ENCODE data around the gene TCF7L2.

The TCF7L2 gene

DNA sequence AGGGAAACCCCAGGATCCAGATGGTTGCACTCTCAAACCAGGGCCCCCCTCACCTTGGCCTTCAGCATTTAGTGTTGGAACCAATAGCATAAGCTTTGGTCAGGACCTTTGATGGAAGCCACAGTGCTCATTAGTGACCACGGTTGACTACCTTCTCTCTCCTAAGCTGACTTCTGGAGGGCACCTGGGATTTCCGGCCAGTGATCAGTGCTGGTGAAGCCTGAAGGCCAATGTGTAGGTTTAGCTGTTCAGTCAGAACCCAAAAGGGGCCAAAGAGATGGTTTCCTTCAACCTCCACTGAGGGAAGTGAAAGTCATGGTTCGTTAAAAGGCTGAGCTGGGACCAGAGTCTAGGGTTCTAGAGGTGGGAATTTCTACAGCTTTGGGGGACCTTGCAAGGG lies 46.4 kb downstream of the TCF7L2 start:
- ATAC-seq, result no peak
- no peak for TF ChIP-seq CSDC2 (CRISPR knock-in tag; IDR thresholded peaks at IDR 0.05)
- no peak for TF ChIP-seq SNAI2 (CRISPR knock-in tag; IDR thresholded peaks at IDR 0.05)
- TF ChIP-seq ZC3H10 (CRISPR knock-in tag; IDR thresholded peaks at IDR 0.05), result no peak
- TF ChIP-seq PPARA (CRISPR knock-in tag; IDR thresholded peaks at IDR 0.05; ENCODE audit: borderline replicate concordance), result no peak
- no peak for TF ChIP-seq TOX (CRISPR knock-in tag; IDR thresholded peaks at IDR 0.05; ENCODE audit: borderline replicate concordance)
- no peak for TF ChIP-seq ARNTL (CRISPR knock-in tag; IDR thresholded peaks at IDR 0.05; ENCODE audit: borderline replicate concordance, low read depth)
- no peak for TF ChIP-seq GLIS3 (CRISPR knock-in tag; IDR thresholded peaks at IDR 0.05)
- TF ChIP-seq ZNF565 (CRISPR knock-in tag; conservative IDR thresholded peaks at IDR 0.05; ENCODE audit: low read depth), result no peak
- TF ChIP-seq ISL1 (CRISPR knock-in tag; IDR thresholded peaks at IDR 0.05), result no peak
- no peak for TF ChIP-seq ZNF8 (CRISPR knock-in tag; IDR thresholded peaks at IDR 0.05)
- TF ChIP-seq ZNF70 (CRISPR knock-in tag; IDR thresholded peaks at IDR 0.05), result no peak
- TF ChIP-seq, protein P1, sequence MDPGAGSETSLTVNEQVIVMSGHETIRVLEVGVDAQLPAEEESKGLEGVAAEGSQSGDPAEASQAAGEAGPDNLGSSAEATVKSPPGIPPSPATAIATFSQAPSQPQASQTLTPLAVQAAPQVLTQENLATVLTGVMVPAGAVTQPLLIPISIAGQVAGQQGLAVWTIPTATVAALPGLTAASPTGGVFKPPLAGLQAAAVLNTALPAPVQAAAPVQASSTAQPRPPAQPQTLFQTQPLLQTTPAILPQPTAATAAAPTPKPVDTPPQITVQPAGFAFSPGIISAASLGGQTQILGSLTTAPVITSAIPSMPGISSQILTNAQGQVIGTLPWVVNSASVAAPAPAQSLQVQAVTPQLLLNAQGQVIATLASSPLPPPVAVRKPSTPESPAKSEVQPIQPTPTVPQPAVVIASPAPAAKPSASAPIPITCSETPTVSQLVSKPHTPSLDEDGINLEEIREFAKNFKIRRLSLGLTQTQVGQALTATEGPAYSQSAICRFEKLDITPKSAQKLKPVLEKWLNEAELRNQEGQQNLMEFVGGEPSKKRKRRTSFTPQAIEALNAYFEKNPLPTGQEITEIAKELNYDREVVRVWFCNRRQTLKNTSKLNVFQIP (CRISPR knock-in tag; IDR thresholded peaks at IDR 0.05; ENCODE audit: borderline replicate concordance, low read depth), result no peak
- TF ChIP-seq PATZ1 (CRISPR knock-in tag; IDR thresholded peaks at IDR 0.05; ENCODE audit: borderline replicate concordance), result no peak
- TF ChIP-seq ZFP30 (CRISPR knock-in tag; IDR thresholded peaks at IDR 0.05), result no peak
- TF ChIP-seq TSHZ2 (CRISPR knock-in tag; IDR thresholded peaks at IDR 0.05), result no peak
- TF ChIP-seq BACH2 (CRISPR knock-in tag; IDR thresholded peaks at IDR 0.05; ENCODE audit: borderline replicate concordance), result no peak
- TF ChIP-seq ESRRG (CRISPR knock-in tag; IDR thresholded peaks at IDR 0.05), result no peak
- no peak for TF ChIP-seq OSR1 (CRISPR knock-in tag; IDR thresholded peaks at IDR 0.05)

GRCh38 chr10:112999102-112999501 lies 49.1 kb downstream of the TCF7L2 start:
- TF ChIP-seq ZFP3 (CRISPR knock-in tag; IDR thresholded peaks at IDR 0.05) (no peak), CSDC2 (CRISPR knock-in tag; IDR thresholded peaks at IDR 0.05) (no peak), ISL1 (CRISPR knock-in tag; IDR thresholded peaks at IDR 0.05) (no peak), ZC3H10 (CRISPR knock-in tag; IDR thresholded peaks at IDR 0.05) (no peak), OSR1 (CRISPR knock-in tag; IDR thresholded peaks at IDR 0.05) (no peak), GLIS3 (CRISPR knock-in tag; IDR thresholded peaks at IDR 0.05) (no peak), SNAI2 (CRISPR knock-in tag; IDR thresholded peaks at IDR 0.05) (no peak), TSHZ2 (CRISPR knock-in tag; IDR thresholded peaks at IDR 0.05) (no peak), ZNF565 (CRISPR knock-in tag; conservative IDR thresholded peaks at IDR 0.05; ENCODE audit: low read depth) (no peak), CREB5 (CRISPR knock-in tag; IDR thresholded peaks at IDR 0.05; ENCODE audit: low read depth) (no peak), BACH2 (CRISPR knock-in tag; IDR thresholded peaks at IDR 0.05; ENCODE audit: borderline replicate concordance) (no peak), RARB (CRISPR knock-in tag; IDR thresholded peaks at IDR 0.05) (no peak), TCF4 (CRISPR knock-in tag; IDR thresholded peaks at IDR 0.05; ENCODE audit: borderline replicate concordance) (no peak), ZFP30 (CRISPR knock-in tag; IDR thresholded peaks at IDR 0.05) (no peak), PATZ1 (CRISPR knock-in tag; IDR thresholded peaks at IDR 0.05; ENCODE audit: borderline replicate concordance) (no peak), TOX (CRISPR knock-in tag; IDR thresholded peaks at IDR 0.05; ENCODE audit: borderline replicate concordance) (no peak)
- TF ChIP-seq, protein P1 (CRISPR knock-in tag; IDR thresholded peaks at IDR 0.05; ENCODE audit: borderline replicate concordance, low read depth), result no peak
- TF ChIP-seq, protein P2, sequence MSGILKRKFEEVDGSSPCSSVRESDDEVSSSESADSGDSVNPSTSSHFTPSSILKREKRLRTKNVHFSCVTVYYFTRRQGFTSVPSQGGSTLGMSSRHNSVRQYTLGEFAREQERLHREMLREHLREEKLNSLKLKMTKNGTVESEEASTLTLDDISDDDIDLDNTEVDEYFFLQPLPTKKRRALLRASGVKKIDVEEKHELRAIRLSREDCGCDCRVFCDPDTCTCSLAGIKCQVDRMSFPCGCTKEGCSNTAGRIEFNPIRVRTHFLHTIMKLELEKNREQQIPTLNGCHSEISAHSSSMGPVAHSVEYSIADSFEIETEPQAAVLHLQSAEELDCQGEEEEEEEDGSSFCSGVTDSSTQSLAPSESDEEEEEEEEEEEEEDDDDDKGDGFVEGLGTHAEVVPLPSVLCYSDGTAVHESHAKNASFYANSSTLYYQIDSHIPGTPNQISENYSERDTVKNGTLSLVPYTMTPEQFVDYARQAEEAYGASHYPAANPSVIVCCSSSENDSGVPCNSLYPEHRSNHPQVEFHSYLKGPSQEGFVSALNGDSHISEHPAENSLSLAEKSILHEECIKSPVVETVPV (CRISPR knock-in tag; IDR thresholded peaks at IDR 0.05), result no peak

More at GRCh38 chr10:112999102-112999501, 49.1 kb downstream of the TCF7L2 start:
- no peak for ATAC-seq

Data from SK-N-SH treated with all-trans-retinoic acid at 6 μM for 48 hours (cell line).